Muscle of leg (tissue), 11 donors: Measurements from ENCODE around the gene PELI2. TPM values are rescaled to one million over a fixed set of nuclear protein-coding genes. Genes with fewer than 3 reads are reported as not detected.
A peak's percentile ranks its signal among the peaks of the same experiment; 100 is the strongest.

Experiments
- DNase-seq: peaks from one replicate; pipeline ENCODE4 v3.0.0; 2013
- H3K27ac ChIP-seq: one replicate; pipeline ENCODE4 v1.5.1; 2013; ENCODE audit warnings: mild to moderate bottlenecking, low read length, control low read depth
- H3K27me3 ChIP-seq: one replicate; pipeline ENCODE4 v1.6.1; 2013; ENCODE audit warnings: low read length; ENCODE audit not compliant: control insufficient read depth, insufficient read depth
- H3K36me3 ChIP-seq: one replicate; pipeline ENCODE4 v1.6.1; 2013; ENCODE audit warnings: low read length; ENCODE audit not compliant: control insufficient read depth, insufficient read depth
- H3K4me1 ChIP-seq: one replicate; pipeline ENCODE4 v1.6.1; 2013; ENCODE audit warnings: low read length; ENCODE audit not compliant: control insufficient read depth, insufficient read depth
- H3K4me3 ChIP-seq: one replicate; pipeline ENCODE4 v1.5.1; 2013; ENCODE audit warnings: low read length, control low read depth
- H3K9me3 ChIP-seq: replicated peaks from 2 replicates; pipeline ENCODE4 v1.6.1; 2013; ENCODE audit warnings: low read depth, low read length; ENCODE audit not compliant: control insufficient read depth
- WGBS: methylation state at CpG from one replicate; pipeline ENCODE4 v1.1.5; 2013; ENCODE audit warnings: missing lambda C conversion rate; ENCODE audit not compliant: insufficient coverage; 5-methylcytosine and 5-hydroxymethylcytosine counted together
- polyA plus RNA-seq, 8 donors: library from polyadenylated mRNA; unstranded; fragments of 120-200 nt; gene quantifications; one replicate each; pipeline versions ENCODE4 v1.2.1 to v1.2.3, GENCODE V29; 2013; ENCODE audit warnings: inconsistent platforms in 1 of 8, low replicate concordance in 1 of 8; ENCODE audit not compliant: insufficient read length in 8 of 8, insufficient read depth in 1 of 8
- total RNA-seq: library from RNA; stranded (reverse); fragments of 120-200 nt; gene quantifications from one replicate; pipeline ENCODE4 v1.2.4, GENCODE V29; 2013

PELI2 gene
- total and polyA plus RNA-seq, 9 donors: 3.5 to 7.6 (median 4.5) TPM

DNA sequence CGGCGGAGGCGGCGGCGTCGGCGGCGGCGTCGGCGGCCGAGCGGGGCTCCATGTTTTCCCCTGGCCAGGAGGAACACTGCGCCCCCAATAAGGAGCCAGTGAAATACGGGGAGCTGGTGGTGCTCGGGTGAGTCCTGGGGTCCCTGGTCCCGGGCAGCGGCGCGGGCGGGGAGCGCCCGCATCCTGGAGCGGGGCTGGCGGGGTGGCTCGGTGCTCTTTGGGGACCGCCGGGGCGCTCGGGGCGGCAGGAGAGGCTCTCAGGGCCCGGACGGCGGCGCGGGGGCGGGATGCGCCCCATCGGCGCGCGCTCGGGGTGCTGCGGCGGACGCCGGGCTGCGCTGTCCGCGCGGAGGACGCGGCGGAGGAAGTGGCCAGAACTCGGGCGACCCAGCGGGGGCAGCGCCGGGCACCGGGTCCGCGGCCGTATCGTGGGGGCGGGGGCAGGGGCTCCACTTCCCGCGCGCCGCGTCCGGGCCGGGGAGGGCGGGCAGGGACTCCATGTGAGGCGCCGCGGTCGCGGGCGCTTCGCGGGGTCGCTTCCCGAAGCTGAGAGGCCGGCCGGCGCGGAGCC lies 485 bp downstream of the PELI2 start:
- Histone ChIP-seq H3K4me1 (peaks cover 6% of the 10 kb centered on the region), H3K36me3 (no peaks in the 10 kb centered on the region), H3K4me3 (peak overlapping the region; percentile 50), H3K9me3 (no peaks in the 10 kb centered on the region), H3K27ac (peak overlapping the region; percentile 60), H3K27me3 (peaks cover 3% of the 10 kb centered on the region)
- DNase-seq: no peak
- under 1% methylated on average over 87 of the region's 87 CpGs for WGBS

DNA sequence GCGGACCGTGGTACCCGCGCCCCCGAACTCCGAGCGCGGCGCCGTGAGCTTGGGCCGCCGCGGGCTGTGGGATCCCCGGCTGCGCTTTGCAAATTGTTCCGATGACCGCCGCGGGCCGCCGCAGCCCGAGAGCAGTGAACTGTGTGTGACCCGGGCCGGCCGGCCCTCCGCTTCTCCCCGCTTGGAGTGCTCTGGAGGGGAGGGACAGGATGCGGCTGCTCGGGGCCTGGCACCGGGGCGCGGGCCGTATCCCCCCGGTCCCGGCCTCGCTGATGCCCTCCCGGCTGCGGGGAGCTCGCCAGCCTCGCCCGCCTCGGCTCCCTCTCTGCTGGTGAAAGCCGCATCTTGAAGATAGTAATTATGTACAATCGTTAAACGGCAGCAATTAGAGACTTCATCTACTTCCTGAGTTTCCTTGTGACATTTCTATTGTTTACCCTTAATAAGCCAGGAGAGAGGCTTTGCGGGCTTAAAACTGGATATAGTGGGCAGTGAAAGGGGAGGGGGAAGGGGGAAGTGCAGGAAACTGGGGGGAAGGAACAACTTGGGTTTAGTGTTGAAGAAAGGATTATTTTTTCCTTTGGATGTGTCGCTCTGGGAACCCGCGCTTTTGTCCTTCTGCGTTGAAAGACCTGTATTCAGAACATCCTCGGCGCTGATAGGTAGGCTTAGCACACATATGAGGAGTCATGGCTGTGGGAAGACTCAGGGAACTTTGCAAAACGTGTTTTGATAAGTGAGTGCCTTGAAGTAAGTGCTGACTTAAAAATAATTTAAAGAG lies 1.2 kb downstream of the PELI2 start:
- Histone ChIP-seq H3K27me3 (peaks cover 3% of the 10 kb centered on the region), H3K9me3 (no peaks in the 10 kb centered on the region), H3K36me3 (no peaks in the 10 kb centered on the region), H3K4me1 (peaks cover 6% of the 10 kb centered on the region), H3K4me3 (peak overlapping the region; percentile 48), H3K27ac (peak overlapping the region; percentile 65)
- peak; percentile 76 for DNase-seq
- 3% methylated on average over 37 of the region's 53 CpGs for WGBS

DNA sequence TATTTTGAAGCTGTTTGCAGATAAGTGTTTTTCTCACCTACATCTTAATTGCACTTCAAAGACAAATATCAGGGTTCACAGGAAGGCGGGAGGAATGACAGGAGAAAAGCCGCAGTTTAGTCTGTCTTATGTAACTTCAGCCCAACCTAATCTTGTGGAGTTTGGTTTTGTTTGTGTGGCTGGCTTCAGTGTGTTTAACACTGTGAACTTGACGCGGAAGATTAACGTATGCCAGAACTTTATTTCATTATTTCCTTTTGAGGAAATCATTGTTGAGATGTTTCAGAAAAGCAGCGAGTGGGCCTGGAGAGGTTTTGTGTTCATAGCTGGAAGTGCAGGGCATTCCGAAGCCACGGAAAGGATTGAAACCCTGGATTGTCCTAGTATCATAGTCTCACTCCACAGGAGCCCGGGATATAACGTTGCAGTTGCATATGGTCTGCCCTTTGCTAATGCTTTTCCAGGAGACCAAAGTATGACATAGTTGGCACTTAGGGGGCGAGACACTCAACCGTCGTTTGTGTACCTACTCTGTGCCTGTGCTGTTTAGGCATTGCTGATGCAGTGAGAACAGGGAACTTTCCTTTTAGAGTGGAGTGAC lies 2.0 kb downstream of the PELI2 start:
- H3K4me1 ChIP-seq: peaks cover 6% of the 10 kb centered on the region
- H3K27me3 ChIP-seq: peaks cover 3% of the 10 kb centered on the region
- no peaks in the 10 kb centered on the region for H3K36me3 ChIP-seq
- WGBS: 15% methylated on average over 8 of the region's 13 CpGs
- peak overlapping the region; percentile 65 for H3K27ac ChIP-seq
- peak overlapping the region; percentile 48 for H3K4me3 ChIP-seq
- H3K9me3 ChIP-seq: no peaks in the 10 kb centered on the region
- peak; percentile 78 for DNase-seq

DNA sequence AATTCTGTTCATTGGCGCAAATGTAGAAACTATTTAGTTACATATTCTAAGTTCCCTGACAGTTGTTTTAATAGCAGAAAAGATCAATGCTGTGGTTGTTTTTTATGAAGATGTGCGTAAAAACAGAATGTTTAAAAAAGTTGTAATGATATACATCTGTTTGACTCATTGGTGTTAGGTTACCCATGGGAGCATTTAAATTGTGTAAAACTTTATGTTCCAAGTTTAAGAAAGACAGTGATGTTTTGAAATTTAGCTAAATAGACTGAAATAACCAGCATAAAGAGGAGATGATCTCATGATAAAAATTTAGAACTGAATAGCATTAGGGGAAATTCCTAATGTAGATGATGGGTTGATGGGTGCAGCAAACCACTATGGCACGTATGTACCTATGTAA lies 3.6 kb downstream of the PELI2 start:
- Histone ChIP-seq H3K27ac (no peak overlapping the region), H3K4me3 (no peak overlapping the region), H3K36me3 (no peaks in the 10 kb centered on the region), H3K27me3 (peaks cover 3% of the 10 kb centered on the region), H3K9me3 (no peaks in the 10 kb centered on the region), H3K4me1 (peaks cover 6% of the 10 kb centered on the region)
- DNase-seq: peak; percentile 58
- no CpG with 5 or more reads among the region's 3 CpGs for WGBS

DNA sequence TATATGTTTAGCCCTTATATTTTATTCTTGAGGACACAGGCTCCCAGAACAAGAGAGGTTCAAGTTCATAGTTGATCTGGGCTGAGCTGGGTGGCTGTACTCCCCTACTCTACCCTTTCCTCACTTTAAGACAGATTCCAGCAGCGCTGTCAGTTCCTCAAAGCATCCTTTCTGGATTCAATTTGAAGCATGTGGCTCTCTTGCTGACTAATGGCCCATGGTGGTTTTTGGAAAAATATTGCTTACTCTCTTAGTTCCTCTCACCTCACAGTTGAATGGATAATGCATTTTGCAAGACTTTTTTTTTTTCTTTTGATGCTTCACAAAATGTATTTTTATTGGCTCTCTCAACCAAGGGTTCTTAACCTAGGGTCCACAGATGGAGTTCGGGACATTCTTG lies 4.1 kb downstream of the PELI2 start:
- WGBS: no CpG with 5 or more reads among the region's 2 CpGs

DNA sequence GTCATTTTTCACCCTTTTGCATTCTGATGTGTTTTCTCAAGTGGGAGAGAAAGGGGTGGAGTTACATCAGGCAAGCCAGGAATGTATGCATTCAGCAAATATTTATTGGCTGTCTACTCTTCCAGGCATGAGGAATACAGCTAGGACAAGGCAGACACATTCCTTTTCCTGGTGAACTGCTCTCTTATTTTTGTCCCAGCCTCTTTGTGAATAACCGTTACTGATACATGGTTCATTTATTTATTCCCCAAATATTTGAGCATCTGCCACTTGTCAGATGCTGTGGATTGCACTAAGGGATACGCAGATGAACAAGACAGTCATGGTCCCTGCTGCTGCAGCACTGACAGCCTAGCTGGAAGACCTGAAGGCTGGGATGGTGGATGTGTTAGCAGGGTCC lies 6.1 kb downstream of the PELI2 start:
- no peak overlapping the region for H3K4me3 ChIP-seq
- 80% methylated on average over 1 of the region's 2 CpGs for WGBS
- no peak for DNase-seq
- H3K27me3 ChIP-seq: peaks cover 3% of the 10 kb centered on the region
- no peaks in the 10 kb centered on the region for H3K36me3 ChIP-seq
- peaks cover 8% of the 10 kb centered on the region for H3K4me1 ChIP-seq
- no peaks in the 10 kb centered on the region for H3K9me3 ChIP-seq
- no peak overlapping the region for H3K27ac ChIP-seq

More for the DNA sequence above, 4.1 kb downstream of the PELI2 start:
- peak; percentile 32 for DNase-seq
- peaks cover 6% of the 10 kb centered on the region for H3K4me1 ChIP-seq
- peaks cover 3% of the 10 kb centered on the region for H3K27me3 ChIP-seq
- H3K36me3 ChIP-seq: no peaks in the 10 kb centered on the region
- no peaks in the 10 kb centered on the region for H3K9me3 ChIP-seq
- no peak overlapping the region for H3K27ac ChIP-seq
- H3K4me3 ChIP-seq: no peak overlapping the region

DNA sequence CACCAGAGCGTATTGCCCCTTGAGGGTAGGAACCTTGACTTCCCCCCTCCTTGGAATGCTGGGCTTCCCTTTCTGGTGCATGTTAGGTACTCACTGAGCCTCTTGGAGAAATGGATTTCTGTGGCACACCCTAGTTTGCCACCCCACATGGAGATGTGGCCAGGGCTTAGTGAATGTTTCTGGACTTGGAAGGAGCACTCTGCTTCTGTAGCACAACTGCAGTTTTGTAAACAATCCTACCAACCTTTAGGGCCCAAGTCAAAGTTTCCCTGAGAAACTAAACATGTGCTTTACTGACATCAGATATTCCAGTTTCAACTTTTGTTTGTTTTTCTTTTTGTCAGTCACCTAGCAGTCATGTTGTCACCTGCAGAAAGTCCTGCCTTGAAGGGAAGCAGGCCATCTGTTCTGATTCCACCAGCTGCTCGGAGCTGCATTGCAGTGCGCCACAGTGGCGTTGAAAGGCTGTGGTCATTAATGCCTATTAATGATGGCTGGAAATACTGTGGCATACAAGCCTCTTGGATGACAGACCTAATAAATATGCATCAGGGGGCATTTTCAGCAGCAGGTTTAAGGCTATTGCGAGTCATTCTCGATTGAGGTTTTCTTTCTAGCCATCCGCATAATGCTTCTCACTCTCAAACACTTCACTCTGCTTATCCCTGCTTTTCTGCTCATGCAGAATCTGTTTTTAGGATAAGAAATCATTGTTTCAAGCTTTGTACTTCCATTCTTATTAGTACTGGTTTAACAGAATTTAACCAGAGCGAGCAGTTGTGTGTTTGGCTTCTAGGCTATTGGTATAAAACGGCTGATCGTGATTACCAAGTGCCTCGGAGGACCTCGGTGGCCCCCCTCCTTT lies 7.8 kb downstream of the PELI2 start:
- Histone ChIP-seq H3K4me3 (no peak overlapping the region), H3K4me1 (peaks cover 5% of the 10 kb centered on the region), H3K27me3 (no peaks in the 10 kb centered on the region), H3K9me3 (no peaks in the 10 kb centered on the region), H3K36me3 (no peaks in the 10 kb centered on the region), H3K27ac (no peak overlapping the region)
- DNase-seq: no peak
- WGBS: 90% methylated on average over 2 of the region's 12 CpGs

DNA sequence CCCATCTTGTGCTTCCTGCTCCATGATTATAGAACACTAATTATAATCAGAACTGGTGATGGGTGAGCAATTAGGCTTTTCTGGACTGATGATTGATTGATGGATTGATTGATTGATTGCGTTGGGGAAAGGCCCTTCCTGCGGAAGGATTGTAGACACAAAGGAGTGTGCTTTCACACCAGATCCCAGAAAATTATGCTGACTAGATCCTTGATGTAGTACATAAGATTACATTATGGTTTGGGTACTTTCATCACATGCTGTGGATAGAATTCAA lies 8.4 kb downstream of the PELI2 start:
- no peaks in the 10 kb centered on the region for H3K9me3 ChIP-seq
- 58% methylated on average over 2 of the region's 2 CpGs for WGBS
- no peak for DNase-seq
- H3K4me1 ChIP-seq: peaks cover 5% of the 10 kb centered on the region
- H3K27me3 ChIP-seq: no peaks in the 10 kb centered on the region
- H3K4me3 ChIP-seq: no peak overlapping the region
- H3K27ac ChIP-seq: no peak overlapping the region
- no peaks in the 10 kb centered on the region for H3K36me3 ChIP-seq

DNA sequence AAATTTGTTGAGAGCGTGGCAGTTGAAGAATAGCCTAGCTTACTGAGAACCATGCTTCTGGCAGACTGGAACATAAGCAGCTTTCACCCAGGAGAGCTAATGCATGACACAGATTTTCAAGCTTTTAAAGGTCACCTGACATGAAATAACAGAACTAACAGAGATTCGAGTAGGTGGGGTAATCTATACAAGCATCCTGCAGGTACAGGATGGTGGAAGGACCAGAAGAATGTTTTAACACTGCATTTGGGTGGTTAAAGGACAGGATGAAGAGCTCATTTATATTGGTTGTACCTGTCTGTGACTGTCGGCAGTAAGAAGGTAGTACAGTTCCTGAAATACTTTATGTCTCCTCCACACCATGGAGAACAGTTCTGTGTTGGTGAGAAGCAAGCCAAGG lies 8.9 kb downstream of the PELI2 start:
- no peaks in the 10 kb centered on the region for H3K36me3 ChIP-seq
- H3K27me3 ChIP-seq: no peaks in the 10 kb centered on the region
- H3K9me3 ChIP-seq: no peaks in the 10 kb centered on the region
- no peak for DNase-seq
- no peak overlapping the region for H3K27ac ChIP-seq
- H3K4me3 ChIP-seq: no peak overlapping the region
- WGBS: no CpG with 5 or more reads among the region's 3 CpGs
- H3K4me1 ChIP-seq: peaks cover 5% of the 10 kb centered on the region

DNA sequence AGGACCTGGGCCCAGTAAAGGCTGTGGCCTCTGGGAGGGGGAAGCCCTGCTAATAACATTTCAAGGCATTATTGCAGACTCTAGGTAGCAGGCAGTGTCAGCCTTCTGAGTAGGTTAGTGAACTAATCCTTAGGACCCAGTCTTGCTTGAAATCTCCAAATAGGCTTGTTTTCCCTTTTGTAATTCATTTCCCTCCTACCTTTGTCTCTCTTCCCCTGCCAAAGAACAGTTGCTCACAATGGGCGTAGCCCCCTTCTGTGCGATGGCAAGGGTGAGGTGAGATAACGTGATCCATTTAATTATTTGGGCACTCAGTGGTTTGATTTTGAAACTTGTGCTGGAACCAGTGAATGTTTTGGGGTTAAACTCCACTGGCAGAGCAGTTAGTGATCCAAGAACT lies 10.9 kb downstream of the PELI2 start:
- no CpG with 5 or more reads among the region's 3 CpGs for WGBS
- no peak overlapping the region for H3K4me3 ChIP-seq
- no peak for DNase-seq
- no peaks in the 10 kb centered on the region for H3K9me3 ChIP-seq
- H3K36me3 ChIP-seq: no peaks in the 10 kb centered on the region
- H3K4me1 ChIP-seq: peaks cover 5% of the 10 kb centered on the region
- H3K27ac ChIP-seq: no peak overlapping the region
- no peaks in the 10 kb centered on the region for H3K27me3 ChIP-seq
